Measurements from ENCODE around the gene RMDN2. TPM values are rescaled to one million over a fixed set of nuclear protein-coding genes. Genes with fewer than 3 reads are reported as not detected.

The RMDN2 gene
- total RNA-seq, 1 experiment from 2014 or later, result 4.4 TPM

DNA sequence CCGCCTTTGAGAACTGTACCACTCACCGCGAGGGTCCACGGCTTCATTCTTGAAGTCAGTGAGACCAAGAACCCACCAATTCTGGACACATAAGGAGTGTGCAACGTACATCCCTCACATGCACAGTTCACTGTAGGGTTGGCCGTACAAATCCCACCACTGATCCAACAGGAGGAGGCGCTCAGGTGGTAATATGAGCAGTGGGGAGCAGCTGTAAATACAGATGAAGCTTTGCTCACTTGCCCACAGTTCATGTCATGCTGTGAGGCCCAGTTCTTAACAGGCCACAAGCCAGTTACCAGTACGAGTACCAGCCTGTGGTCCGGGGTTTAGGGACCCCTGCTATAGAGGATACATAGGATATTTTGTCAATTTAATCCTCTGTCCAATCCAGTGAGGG lies 96.5 kb downstream of the RMDN2 start:
- no peak for ATAC-seq
- no peaks in the 10 kb centered on the region for H3K36me3 ChIP-seq (ENCODE audit: control insufficient read depth, insufficient read depth, low read length)
- no peaks in the 10 kb centered on the region for H3K9me3 ChIP-seq (ENCODE audit: control insufficient read depth, insufficient read depth, low read depth, low read length)
- intact Hi-C loops (cut with micrococcal nuclease; ENCODE audit: unreplicated experiment) (no loop called here), in situ Hi-C loops (cut with HindIII; ENCODE audit: low pct_unique_long_range_greater_than_20kb, low sequenced_read_pairs) (no loop called here)
- no peak overlapping the region for H3K4me3 ChIP-seq (ENCODE audit: low read depth in 2 of 2, low read length in 2 of 2)
- no TSS peak for BruUV-seq (replicated peaks)
- H3K4me1 ChIP-seq (ENCODE audit: control insufficient read depth, insufficient read depth, low read length), result no peaks in the 10 kb centered on the region
- no peak for DNase-seq (ENCODE audit: low read depth, low spot score)
- ChIA-PET CTCF (no interaction called here), POLR2A (no interaction called here)
- no peak for TF ChIP-seq TCF7L2 (IDR thresholded peaks at IDR 0.05; ENCODE audit: low read depth, low read length)
- TF ChIP-seq, protein P1, sequence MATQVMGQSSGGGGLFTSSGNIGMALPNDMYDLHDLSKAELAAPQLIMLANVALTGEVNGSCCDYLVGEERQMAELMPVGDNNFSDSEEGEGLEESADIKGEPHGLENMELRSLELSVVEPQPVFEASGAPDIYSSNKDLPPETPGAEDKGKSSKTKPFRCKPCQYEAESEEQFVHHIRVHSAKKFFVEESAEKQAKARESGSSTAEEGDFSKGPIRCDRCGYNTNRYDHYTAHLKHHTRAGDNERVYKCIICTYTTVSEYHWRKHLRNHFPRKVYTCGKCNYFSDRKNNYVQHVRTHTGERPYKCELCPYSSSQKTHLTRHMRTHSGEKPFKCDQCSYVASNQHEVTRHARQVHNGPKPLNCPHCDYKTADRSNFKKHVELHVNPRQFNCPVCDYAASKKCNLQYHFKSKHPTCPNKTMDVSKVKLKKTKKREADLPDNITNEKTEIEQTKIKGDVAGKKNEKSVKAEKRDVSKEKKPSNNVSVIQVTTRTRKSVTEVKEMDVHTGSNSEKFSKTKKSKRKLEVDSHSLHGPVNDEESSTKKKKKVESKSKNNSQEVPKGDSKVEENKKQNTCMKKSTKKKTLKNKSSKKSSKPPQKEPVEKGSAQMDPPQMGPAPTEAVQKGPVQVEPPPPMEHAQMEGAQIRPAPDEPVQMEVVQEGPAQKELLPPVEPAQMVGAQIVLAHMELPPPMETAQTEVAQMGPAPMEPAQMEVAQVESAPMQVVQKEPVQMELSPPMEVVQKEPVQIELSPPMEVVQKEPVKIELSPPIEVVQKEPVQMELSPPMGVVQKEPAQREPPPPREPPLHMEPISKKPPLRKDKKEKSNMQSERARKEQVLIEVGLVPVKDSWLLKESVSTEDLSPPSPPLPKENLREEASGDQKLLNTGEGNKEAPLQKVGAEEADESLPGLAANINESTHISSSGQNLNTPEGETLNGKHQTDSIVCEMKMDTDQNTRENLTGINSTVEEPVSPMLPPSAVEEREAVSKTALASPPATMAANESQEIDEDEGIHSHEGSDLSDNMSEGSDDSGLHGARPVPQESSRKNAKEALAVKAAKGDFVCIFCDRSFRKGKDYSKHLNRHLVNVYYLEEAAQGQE (IDR thresholded peaks at IDR 0.05; ENCODE audit: insufficient read depth in 1 of 2, low read depth in 2 of 2, low read length in 1 of 2), result no peak
- H3K27ac ChIP-seq (ENCODE audit: low read length), result no peak overlapping the region
- peaks cover 4% of the 10 kb centered on the region; the same call in 1 of the 2 replicates for H3K27me3 ChIP-seq (ENCODE audit: control insufficient read depth, insufficient read depth, low read length)

DNA sequence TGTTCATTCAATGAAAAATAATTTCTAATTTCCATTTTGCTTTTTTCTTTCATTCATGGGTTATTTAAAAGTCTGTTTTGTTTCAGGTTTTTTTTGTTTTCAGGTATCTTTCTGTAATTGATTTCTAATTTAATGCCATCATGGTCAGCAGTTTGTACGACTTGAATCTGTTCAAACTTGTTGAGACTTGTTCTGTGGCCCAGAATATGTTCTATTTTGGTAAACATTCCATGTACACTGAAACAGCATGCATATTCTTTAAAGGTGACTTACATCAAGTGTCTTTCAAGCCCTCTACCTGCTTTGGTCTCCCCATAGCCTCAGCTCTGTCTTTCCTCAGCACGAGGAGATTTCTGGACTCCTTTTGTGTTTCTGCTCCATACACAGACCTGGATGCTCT lies 101.8 kb downstream of the RMDN2 start:
- Histone ChIP-seq H3K36me3 (ENCODE audit: control insufficient read depth, insufficient read depth, low read length) (no peaks in the 10 kb centered on the region), H3K9me3 (ENCODE audit: control insufficient read depth, insufficient read depth, low read depth, low read length) (no peaks in the 10 kb centered on the region), H3K27me3 (ENCODE audit: control insufficient read depth, insufficient read depth, low read length) (peaks cover 6% of the 10 kb centered on the region; the same call in 1 of the 2 replicates), H3K27ac (ENCODE audit: low read length) (no peak overlapping the region), H3K4me3 (ENCODE audit: low read depth in 2 of 2, low read length in 2 of 2) (no peak overlapping the region), H3K4me1 (ENCODE audit: control insufficient read depth, insufficient read depth, low read length) (no peaks in the 10 kb centered on the region)
- CTCF ChIA-PET, result no interaction called here
- TF ChIP-seq, protein P1 (IDR thresholded peaks at IDR 0.05; ENCODE audit: insufficient read depth in 1 of 2, low read depth in 2 of 2, low read length in 1 of 2), result no peak
- TF ChIP-seq, protein P2, sequence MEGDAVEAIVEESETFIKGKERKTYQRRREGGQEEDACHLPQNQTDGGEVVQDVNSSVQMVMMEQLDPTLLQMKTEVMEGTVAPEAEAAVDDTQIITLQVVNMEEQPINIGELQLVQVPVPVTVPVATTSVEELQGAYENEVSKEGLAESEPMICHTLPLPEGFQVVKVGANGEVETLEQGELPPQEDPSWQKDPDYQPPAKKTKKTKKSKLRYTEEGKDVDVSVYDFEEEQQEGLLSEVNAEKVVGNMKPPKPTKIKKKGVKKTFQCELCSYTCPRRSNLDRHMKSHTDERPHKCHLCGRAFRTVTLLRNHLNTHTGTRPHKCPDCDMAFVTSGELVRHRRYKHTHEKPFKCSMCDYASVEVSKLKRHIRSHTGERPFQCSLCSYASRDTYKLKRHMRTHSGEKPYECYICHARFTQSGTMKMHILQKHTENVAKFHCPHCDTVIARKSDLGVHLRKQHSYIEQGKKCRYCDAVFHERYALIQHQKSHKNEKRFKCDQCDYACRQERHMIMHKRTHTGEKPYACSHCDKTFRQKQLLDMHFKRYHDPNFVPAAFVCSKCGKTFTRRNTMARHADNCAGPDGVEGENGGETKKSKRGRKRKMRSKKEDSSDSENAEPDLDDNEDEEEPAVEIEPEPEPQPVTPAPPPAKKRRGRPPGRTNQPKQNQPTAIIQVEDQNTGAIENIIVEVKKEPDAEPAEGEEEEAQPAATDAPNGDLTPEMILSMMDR (IDR thresholded peaks at IDR 0.05), result no peak
- TF ChIP-seq SIN3A (IDR thresholded peaks at IDR 0.05; ENCODE audit: borderline replicate concordance, insufficient read depth, low read depth, low read length), result no peak
- TF ChIP-seq POLR2AphosphoS5 (IDR thresholded peaks at IDR 0.05; ENCODE audit: low read depth, low read length), result no peak
- TF ChIP-seq TCF7L2 (IDR thresholded peaks at IDR 0.05; ENCODE audit: low read depth, low read length), result no peak
- POLR2A ChIA-PET, result no interaction called here
- ATAC-seq, result no peak
- BruUV-seq (replicated peaks), result no TSS peak
- in situ Hi-C loops (cut with HindIII; ENCODE audit: low pct_unique_long_range_greater_than_20kb, low sequenced_read_pairs), result no loop called here
- no peak for DNase-seq (ENCODE audit: low read depth, low spot score)
- intact Hi-C loops (cut with micrococcal nuclease; ENCODE audit: unreplicated experiment), result no loop called here
